Esophagus squamous epithelium (tissue), 4 donors: ENCODE results near the gene MRPL53.
"Not testable (repeated sequence)": the region's sequence is repeated elsewhere in the genome, so short reads cannot be mapped to it uniquely, and the experiment has no call there.

Source experiments
- CTCF ChIP-seq, 6 experiments: fragments of 450-650 bp in 4 of 6; fragments of 200-600 bp in 2 of 6; sonication (generic) in 2 of 6; IDR thresholded peaks; one replicate each; pipeline ENCODE4 v1.5.1; 2016 to 2019; ENCODE audit warnings: antibody characterized with exemption in 6 of 6, mild to moderate bottlenecking in 4 of 6, moderate library complexity in 4 of 6
- POLR2A ChIP-seq, 4 donors: fragments of 450-650 bp; IDR thresholded peaks; one replicate each; pipeline ENCODE4 v1.6.1; 2017; ENCODE audit warnings: antibody characterized with exemption in 4 of 4, mild to moderate bottlenecking in 4 of 4, moderate library complexity in 3 of 4

- not testable (repeated sequence) for TF ChIP-seq CTCF, POLR2A (IDR thresholded peaks at IDR 0.05)
Measured at GRCh38 chr2:74470742-74471141, 1.7 kb downstream of the MRPL53 start.
